ENCODE data around the gene PTPN4.

PTPN4 gene

GRCh38 chr2:119856469-119856901 lies 96.8 kb downstream of the PTPN4 start:
- ATAC-seq, result no peak
- TF ChIP-seq ZNF8 (CRISPR knock-in tag; IDR thresholded peaks at IDR 0.05) (no peak), TOX (CRISPR knock-in tag; IDR thresholded peaks at IDR 0.05; ENCODE audit: borderline replicate concordance) (no peak), ARNTL (CRISPR knock-in tag; IDR thresholded peaks at IDR 0.05; ENCODE audit: borderline replicate concordance, low read depth) (no peak), ISL1 (CRISPR knock-in tag; IDR thresholded peaks at IDR 0.05) (no peak), POU6F1 (CRISPR knock-in tag; IDR thresholded peaks at IDR 0.05; ENCODE audit: borderline replicate concordance, low read depth) (no peak), PATZ1 (CRISPR knock-in tag; IDR thresholded peaks at IDR 0.05; ENCODE audit: borderline replicate concordance) (no peak)
- TF ChIP-seq, protein P1, sequence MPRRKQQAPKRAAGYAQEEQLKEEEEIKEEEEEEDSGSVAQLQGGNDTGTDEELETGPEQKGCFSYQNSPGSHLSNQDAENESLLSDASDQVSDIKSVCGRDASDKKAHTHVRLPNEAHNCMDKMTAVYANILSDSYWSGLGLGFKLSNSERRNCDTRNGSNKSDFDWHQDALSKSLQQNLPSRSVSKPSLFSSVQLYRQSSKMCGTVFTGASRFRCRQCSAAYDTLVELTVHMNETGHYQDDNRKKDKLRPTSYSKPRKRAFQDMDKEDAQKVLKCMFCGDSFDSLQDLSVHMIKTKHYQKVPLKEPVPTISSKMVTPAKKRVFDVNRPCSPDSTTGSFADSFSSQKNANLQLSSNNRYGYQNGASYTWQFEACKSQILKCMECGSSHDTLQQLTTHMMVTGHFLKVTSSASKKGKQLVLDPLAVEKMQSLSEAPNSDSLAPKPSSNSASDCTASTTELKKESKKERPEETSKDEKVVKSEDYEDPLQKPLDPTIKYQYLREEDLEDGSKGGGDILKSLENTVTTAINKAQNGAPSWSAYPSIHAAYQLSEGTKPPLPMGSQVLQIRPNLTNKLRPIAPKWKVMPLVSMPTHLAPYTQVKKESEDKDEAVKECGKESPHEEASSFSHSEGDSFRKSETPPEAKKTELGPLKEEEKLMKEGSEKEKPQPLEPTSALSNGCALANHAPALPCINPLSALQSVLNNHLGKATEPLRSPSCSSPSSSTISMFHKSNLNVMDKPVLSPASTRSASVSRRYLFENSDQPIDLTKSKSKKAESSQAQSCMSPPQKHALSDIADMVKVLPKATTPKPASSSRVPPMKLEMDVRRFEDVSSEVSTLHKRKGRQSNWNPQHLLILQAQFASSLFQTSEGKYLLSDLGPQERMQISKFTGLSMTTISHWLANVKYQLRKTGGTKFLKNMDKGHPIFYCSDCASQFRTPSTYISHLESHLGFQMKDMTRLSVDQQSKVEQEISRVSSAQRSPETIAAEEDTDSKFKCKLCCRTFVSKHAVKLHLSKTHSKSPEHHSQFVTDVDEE (CRISPR knock-in tag; IDR thresholded peaks at IDR 0.05), result no peak

DNA sequence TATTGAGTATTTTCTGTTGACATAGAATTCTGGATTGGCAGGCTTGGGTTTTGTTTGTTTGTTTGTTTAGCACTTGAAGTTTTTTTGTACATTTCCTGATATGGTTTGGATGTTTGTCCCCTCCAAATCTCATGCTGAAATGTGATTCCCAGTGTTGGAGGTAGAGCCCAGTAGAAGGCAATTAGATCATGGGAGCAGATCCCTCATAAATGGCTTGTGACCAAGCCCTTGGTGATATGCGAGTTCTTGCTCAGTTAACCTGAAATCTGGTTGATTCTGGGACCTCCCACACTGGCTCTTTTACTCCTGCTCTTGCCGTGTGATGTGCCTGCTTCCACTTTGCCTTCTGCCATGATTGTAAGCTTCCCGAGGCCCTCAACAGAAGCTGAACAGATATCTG lies 98.0 kb downstream of the PTPN4 start:
- TF ChIP-seq, protein P2, sequence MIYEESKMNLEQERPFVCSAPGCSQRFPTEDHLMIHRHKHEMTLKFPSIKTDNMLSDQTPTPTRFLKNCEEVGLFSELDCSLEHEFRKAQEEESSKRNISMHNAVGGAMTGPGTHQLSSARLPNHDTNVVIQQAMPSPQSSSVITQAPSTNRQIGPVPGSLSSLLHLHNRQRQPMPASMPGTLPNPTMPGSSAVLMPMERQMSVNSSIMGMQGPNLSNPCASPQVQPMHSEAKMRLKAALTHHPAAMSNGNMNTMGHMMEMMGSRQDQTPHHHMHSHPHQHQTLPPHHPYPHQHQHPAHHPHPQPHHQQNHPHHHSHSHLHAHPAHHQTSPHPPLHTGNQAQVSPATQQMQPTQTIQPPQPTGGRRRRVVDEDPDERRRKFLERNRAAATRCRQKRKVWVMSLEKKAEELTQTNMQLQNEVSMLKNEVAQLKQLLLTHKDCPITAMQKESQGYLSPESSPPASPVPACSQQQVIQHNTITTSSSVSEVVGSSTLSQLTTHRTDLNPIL (CRISPR knock-in tag; IDR thresholded peaks at IDR 0.05; ENCODE audit: low read depth), result no peak
- TF ChIP-seq PATZ1 (CRISPR knock-in tag; IDR thresholded peaks at IDR 0.05; ENCODE audit: borderline replicate concordance), result no peak
- no peak for ATAC-seq

DNA sequence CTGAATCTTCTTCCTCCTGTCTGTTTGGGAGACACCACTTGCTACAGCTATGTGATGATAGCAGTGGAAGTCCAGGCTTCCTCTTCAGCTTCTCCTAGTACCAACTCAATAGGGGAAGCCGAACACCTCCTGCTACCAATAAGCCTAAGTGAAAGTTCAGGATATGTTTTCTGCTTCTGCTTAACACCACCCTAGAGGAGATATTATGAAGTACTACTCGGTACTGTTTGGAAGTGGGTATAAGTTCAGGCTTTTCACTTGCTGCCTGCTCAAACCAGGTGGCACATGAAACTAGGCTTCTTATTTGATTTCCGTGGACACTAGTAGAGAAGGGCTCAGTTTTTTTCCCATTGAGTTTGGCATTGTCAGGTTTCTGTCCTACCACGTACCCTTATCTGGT lies 99.8 kb downstream of the PTPN4 start:
- TF ChIP-seq OSR1 (CRISPR knock-in tag; IDR thresholded peaks at IDR 0.05) (no peak), ZFP3 (CRISPR knock-in tag; IDR thresholded peaks at IDR 0.05) (no peak), ZFP30 (CRISPR knock-in tag; IDR thresholded peaks at IDR 0.05) (no peak), RARB (CRISPR knock-in tag; IDR thresholded peaks at IDR 0.05) (no peak), SNAI2 (CRISPR knock-in tag; IDR thresholded peaks at IDR 0.05) (no peak), ZNF565 (CRISPR knock-in tag; conservative IDR thresholded peaks at IDR 0.05; ENCODE audit: low read depth) (no peak), ZNF70 (CRISPR knock-in tag; IDR thresholded peaks at IDR 0.05) (no peak), POU6F1 (CRISPR knock-in tag; IDR thresholded peaks at IDR 0.05; ENCODE audit: borderline replicate concordance, low read depth) (no peak), CSDC2 (CRISPR knock-in tag; IDR thresholded peaks at IDR 0.05) (no peak)
- TF ChIP-seq, protein P2 (CRISPR knock-in tag; IDR thresholded peaks at IDR 0.05; ENCODE audit: low read depth), result no peak
- no peak for ATAC-seq
